Chondrocyte (in vitro differentiated cells): ENCODE results near the gene UBE2H. TPM values are rescaled to one million over a fixed set of nuclear protein-coding genes. Genes with fewer than 3 reads are reported as not detected.

Experiments
- DNase-seq: peaks from one replicate; pipeline ENCODE4 v3.0.0; 2021; ENCODE audit warnings: mixed read lengths, low spot score
- H3K27ac Mint-ChIP-seq: one replicate; pipeline ENCODE4 v1.8.0; 2021; ENCODE audit warnings: mild to moderate bottlenecking, moderate library complexity, mixed read lengths; ENCODE audit not compliant: unreplicated experiment
- H3K27me3 Mint-ChIP-seq: 2 replicates; pipeline ENCODE4 v1.8.0; 2021; ENCODE audit warnings: low read depth, mixed read lengths
- H3K36me3 Mint-ChIP-seq: 2 replicates; pipeline ENCODE4 v1.8.0; 2021; ENCODE audit warnings: low read depth, mixed read lengths
- H3K4me1 Mint-ChIP-seq: 2 replicates; pipeline ENCODE4 v1.8.0; 2021; ENCODE audit warnings: low read depth, mild to moderate bottlenecking, mixed read lengths
- H3K4me3 Mint-ChIP-seq: one replicate; pipeline ENCODE4 v1.8.0; 2021; ENCODE audit warnings: mild to moderate bottlenecking, moderate library complexity, mixed read lengths; ENCODE audit not compliant: unreplicated experiment
- H3K9me3 Mint-ChIP-seq: 2 replicates; pipeline ENCODE4 v1.8.0; 2021; ENCODE audit warnings: low read depth, mixed read lengths
- total RNA-seq: library from RNA; stranded (reverse); gene quantifications from 3 replicates; pipeline ENCODE4 v1.2.1, GENCODE V29; 2021
- TF ChIP-seq, protein P1 (sequence below): fragments of 200-600 bp; sonication (generic); IDR thresholded peaks from 2 replicates; pipeline ENCODE4 v1.5.0; 2021; ENCODE audit warnings: antibody characterized with exemption, mild to moderate bottlenecking, moderate library complexity

Gene UBE2H
- total RNA-seq, 1 donor from 2014 or later, result 167 TPM

DNA sequence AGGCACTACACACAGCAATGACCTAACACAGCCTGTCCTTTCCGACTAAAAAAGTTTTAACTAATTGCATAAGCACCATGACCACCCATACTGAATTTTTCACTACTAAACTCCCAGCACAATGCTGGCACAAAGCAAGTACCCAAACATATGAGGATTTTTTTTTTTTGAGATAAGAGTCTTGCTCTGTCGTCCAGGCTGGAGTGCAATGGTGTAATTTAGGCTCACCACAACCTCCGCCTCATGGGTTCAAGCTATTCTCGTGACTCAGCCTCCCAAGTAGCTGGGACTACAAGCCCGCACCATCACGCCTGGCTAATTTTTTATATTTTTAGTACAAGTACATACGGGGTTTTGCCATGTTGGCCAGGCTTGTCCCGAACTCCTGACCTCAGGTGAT, 5.1 kb downstream of the UBE2H start:
- Mint-ChIP-seq H3K27me3 (no peaks in the 10 kb centered on the region), H3K27ac (peak overlapping the region; percentile 76), H3K9me3 (no peaks in the 10 kb centered on the region), H3K36me3 (peaks cover 8% of the 10 kb centered on the region), H3K4me1 (peaks cover 29% of the 10 kb centered on the region), H3K4me3 (no peak overlapping the region)
- TF ChIP-seq, protein P1, sequence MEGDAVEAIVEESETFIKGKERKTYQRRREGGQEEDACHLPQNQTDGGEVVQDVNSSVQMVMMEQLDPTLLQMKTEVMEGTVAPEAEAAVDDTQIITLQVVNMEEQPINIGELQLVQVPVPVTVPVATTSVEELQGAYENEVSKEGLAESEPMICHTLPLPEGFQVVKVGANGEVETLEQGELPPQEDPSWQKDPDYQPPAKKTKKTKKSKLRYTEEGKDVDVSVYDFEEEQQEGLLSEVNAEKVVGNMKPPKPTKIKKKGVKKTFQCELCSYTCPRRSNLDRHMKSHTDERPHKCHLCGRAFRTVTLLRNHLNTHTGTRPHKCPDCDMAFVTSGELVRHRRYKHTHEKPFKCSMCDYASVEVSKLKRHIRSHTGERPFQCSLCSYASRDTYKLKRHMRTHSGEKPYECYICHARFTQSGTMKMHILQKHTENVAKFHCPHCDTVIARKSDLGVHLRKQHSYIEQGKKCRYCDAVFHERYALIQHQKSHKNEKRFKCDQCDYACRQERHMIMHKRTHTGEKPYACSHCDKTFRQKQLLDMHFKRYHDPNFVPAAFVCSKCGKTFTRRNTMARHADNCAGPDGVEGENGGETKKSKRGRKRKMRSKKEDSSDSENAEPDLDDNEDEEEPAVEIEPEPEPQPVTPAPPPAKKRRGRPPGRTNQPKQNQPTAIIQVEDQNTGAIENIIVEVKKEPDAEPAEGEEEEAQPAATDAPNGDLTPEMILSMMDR, result no peak
- DNase-seq, result no peak

DNA sequence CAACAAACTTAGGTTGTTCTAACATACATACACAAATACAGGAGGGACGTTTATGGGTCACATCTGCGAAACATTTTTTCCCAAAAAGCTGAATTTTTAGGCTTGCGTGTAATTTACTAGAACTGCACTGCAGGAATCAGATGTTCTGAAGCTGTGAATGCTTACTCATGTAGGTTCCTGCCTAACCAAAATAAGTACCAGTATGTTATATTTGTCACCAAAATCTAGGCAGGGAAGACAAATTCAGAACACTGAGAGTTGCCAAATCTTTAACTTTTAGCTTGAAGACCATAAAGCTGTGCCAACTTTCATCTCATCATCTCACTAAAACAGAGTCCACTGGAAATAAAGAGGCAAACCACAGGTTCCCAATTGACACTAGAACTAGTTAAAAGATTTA, 5.7 kb downstream of the UBE2H start:
- H3K27me3 Mint-ChIP-seq, result no peaks in the 10 kb centered on the region
- no peak overlapping the region for H3K4me3 Mint-ChIP-seq
- peaks cover 10% of the 10 kb centered on the region for H3K36me3 Mint-ChIP-seq
- no peaks in the 10 kb centered on the region for H3K9me3 Mint-ChIP-seq
- peak overlapping the region; percentile 34 for H3K27ac Mint-ChIP-seq
- TF ChIP-seq, protein P1, result no peak
- no peak for DNase-seq
- H3K4me1 Mint-ChIP-seq, result peaks cover 31% of the 10 kb centered on the region

DNA sequence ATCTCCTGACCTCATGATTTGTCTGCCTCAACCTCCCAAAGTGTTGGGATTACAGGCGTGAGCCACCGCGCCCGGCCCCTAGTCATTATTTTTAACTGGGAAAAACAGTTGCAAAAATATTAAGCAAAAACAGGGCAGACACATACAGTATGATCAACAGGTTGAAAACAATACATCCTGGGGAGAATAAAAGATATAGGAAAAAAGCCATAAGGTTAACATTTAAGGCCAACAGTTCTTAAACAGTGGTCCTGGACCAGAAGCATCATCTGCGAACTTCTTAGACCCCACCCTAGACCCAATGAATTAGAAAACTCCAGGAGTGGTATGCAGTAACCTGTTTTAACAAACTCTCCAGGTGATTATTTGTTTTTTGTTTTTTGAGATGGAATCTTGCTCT, 6.5 kb downstream of the UBE2H start:
- Mint-ChIP-seq H3K27ac (peak overlapping the region; percentile 3), H3K9me3 (no peaks in the 10 kb centered on the region), H3K4me1 (peaks cover 31% of the 10 kb centered on the region), H3K4me3 (no peak overlapping the region), H3K36me3 (peaks cover 7% of the 10 kb centered on the region), H3K27me3 (no peaks in the 10 kb centered on the region)
- TF ChIP-seq, protein P1, result no peak
- DNase-seq, result no peak

DNA sequence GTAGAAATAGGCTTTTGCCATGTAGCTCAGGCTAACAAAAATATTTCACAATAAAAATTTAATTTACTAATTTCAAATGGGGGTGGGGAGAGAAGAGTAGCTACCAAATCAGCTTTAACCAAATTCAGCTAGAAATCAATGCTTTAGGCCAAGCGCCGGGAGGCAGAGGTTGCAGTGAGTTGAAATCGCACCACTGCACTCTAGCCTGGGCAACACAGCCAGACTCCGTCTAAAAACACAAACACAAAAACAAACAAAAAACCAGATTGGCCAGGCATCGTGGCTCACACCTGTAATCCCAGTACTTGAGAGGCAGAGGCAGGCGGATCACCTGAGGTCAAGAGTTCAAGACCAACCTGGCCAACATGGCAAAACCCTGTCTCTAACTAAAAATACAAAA, 9.4 kb downstream of the UBE2H start:
- H3K36me3 Mint-ChIP-seq, result peaks cover 7% of the 10 kb centered on the region
- no peak for DNase-seq
- H3K27me3 Mint-ChIP-seq, result no peaks in the 10 kb centered on the region
- peak overlapping the region; percentile 45 for H3K27ac Mint-ChIP-seq
- H3K4me1 Mint-ChIP-seq, result peaks cover 50% of the 10 kb centered on the region
- no peaks in the 10 kb centered on the region for H3K9me3 Mint-ChIP-seq
- no peak overlapping the region for H3K4me3 Mint-ChIP-seq
- TF ChIP-seq, protein P1, result no peak

DNA sequence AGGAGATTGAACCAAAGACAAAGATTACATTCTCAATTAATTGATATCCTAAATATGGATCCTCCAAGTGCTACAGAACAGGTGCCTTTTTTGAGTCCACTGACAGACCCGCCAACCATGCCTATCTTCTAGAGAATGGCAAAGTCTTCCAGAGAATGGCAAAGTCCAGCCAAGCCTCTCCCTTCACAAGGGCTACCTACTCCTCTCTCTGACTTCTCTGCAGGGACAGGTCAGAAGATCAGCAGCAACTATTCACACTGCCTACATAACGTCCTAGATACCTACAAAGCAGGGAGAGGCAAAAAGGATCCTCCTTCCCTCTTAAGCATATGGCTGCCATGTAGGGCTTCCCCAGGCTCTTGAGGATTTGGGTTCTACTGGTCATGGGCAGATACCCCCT, 12.4 kb downstream of the UBE2H start:
- Mint-ChIP-seq H3K4me1 (peaks cover 34% of the 10 kb centered on the region), H3K4me3 (no peak overlapping the region), H3K27me3 (no peaks in the 10 kb centered on the region), H3K9me3 (no peaks in the 10 kb centered on the region), H3K27ac (no peak overlapping the region), H3K36me3 (peaks cover 6% of the 10 kb centered on the region)
- no peak for DNase-seq
- TF ChIP-seq, protein P1, result no peak
